HL-60/S4 (cell line): ENCODE measurements around the gene KDM2A.

Experiments used
- in situ Hi-C: fragments of 300-500 bp; cut with MboI; formaldehyde crosslinking; loops from 2 replicates; pipeline ENCODE4 v1.14.3; 2022; ENCODE audit warnings: low sequenced_read_pairs

KDM2A gene

GRCh38 chr11:67118801-67119584 lies at the start of gene KDM2A:
Gene KDM2A, plus strand, starts transcription at chr11:67119263. Its CDS starts 2,054 bp downstream, at chr11:67121317.
- in situ Hi-C loops, result no loop called here

DNA sequence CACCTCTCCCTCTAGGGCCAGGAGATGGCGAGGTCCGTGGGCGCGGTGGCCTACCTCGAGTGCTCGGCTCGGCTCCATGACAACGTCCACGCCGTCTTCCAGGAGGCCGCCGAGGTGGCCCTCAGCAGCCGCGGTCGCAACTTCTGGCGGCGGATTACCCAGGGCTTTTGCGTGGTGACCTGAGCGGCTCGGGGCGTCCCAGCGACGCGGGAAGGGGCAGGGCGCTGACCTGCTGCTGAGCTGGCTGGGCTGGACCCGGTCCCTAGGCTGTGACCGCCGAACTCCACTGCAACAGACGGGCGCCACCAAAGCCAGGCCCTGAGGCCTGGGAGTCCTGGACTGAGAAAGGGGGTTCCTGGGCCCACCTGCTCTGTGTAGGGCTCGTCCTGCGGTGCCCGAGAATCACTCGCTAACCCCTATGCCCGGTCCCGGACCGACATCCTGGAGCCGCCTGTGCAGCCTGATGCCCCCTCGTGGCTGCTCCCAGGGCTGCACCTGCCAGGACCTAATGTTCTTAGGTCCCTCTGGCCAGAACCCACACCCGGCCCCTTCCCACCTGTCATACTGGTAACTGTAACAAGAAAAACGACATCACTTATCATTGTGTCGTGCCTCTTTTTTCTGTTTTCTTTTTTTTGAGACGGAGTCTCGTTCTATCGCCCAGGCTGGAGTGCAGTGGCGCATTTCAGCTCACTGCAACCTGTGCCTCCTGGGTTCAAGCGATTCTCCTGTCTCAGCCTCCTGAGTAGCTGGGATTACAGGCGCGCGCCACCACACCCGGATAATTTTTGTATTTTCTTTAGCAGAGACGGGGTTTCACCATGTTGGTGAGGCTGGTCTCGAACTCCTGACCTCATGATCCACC lies 47.4 kb upstream of the KDM2A start:
- in situ Hi-C loops, result no loop called here

- in situ Hi-C loops, result no loop called here
These were observed 46.8 kb upstream of the KDM2A start for GRCh38 chr11:67072295-67072694.

GRCh38 chr11:67073908-67074307 lies 45.2 kb upstream of the KDM2A start:
- in situ Hi-C loops, result no loop called here

GRCh38 chr11:67076202-67076601 lies 42.9 kb upstream of the KDM2A start:
- in situ Hi-C loops, result no loop called here

GRCh38 chr11:67079065-67079705 lies 39.9 kb upstream of the KDM2A start:
- in situ Hi-C loops, result no loop called here

- in situ Hi-C loops, result loop anchor here (10.0 kb wide), 1 partner anchor 243 kb away; no protein-coding TSS in a partner anchor
These were observed 36.8 kb upstream of the KDM2A start for GRCh38 chr11:67082071-67082791.

DNA sequence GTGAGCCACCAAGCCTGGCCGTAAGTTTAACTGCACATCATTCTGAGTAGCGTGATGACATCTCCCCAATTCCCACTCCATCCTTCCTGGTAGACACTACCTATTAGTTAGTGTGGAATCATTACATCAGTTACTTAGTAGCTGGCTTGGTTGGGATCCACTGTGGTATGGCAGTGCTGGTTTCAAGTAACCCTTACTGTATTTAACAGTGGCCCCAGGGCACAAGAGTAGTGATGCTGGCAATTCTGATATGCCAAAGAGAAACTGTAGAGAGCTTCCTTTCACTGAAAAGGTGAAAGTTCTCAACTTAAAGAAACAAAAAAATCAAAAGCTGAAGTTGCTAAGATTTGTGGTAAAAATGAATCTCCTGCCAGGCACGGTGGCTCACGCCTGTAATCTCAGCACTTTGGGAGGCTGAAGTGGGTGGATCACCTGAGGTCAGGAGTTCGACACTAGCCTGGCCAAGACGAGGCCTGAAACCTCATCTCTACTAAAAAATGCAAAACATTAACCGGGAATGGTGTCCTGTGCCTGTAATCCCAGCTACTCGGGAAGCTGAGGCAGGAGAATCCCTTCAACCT lies 35.2 kb upstream of the KDM2A start:
- in situ Hi-C loops, result loop anchor here (10.0 kb wide), 1 partner anchor 241 kb away; no protein-coding TSS in a partner anchor

- in situ Hi-C loops, result loop anchor here (10.0 kb wide), 1 partner anchor 239 kb away; no protein-coding TSS in a partner anchor
These were observed 33.4 kb upstream of the KDM2A start for GRCh38 chr11:67085617-67086016.

GRCh38 chr11:67090717-67091116 lies 28.3 kb upstream of the KDM2A start:
- in situ Hi-C loops, result no loop called here

DNA sequence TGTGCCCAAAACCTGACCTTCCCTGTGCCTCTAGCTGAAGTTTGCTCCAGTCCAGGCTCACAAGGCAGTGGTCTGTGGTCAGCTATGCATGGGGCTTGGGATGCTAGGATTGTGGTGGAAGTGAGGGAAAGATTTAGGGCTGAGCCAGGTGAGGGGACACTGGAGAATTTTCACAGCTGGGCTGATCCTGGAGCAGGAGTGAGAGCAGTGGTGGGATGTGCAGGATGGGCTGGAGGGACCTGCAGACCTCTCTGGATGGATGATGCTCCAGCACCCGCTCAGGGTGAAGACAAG lies 23.9 kb upstream of the KDM2A start:
- in situ Hi-C loops, result no loop called here

GRCh38 chr11:67098799-67099429 lies 20.1 kb upstream of the KDM2A start:
- in situ Hi-C loops, result no loop called here

DNA sequence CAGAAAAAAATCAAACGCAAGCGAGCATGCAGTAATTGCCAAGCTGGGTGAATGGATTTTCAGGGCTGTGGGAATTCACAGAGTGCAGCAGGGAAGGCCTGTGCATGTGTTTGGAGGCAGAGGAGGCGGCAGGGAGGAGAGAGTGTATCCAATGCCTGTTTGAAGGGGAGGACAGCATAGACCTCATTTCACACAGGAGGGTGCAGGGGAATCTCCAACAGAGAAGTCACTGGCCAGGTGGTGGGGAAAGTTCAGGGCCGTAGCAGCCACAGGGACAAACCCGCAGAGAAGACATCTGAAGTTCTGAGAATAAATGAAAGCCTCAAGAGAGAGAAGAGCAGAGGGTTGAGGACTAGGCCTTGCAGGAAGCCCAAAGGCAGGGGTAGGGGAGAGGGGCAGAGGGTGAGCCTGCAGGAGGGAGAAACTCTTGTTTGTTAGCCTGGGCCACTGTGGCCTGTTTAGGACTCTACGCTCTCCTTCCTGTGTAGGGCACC lies 19.2 kb upstream of the KDM2A start:
- in situ Hi-C loops, result no loop called here

DNA sequence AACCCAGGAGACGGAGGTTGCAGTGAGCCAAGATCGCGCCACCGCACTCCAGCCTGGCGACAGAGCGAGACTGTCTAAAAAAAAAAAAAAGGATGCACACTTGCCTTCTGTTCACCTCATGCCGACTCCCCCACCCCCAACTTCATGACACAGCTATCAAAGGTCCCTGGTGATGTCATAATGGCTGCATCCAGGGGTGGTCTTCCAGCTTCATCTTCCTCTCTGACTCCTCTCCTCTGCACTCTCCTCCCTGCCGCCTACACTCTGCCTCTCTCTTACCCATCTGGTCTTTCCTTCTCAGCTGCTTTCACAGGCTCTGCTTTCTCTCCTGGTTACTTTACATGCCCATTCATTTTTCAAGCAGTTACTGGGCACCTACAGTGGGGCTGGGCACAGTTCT lies 16.4 kb upstream of the KDM2A start:
- in situ Hi-C loops, result no loop called here

DNA sequence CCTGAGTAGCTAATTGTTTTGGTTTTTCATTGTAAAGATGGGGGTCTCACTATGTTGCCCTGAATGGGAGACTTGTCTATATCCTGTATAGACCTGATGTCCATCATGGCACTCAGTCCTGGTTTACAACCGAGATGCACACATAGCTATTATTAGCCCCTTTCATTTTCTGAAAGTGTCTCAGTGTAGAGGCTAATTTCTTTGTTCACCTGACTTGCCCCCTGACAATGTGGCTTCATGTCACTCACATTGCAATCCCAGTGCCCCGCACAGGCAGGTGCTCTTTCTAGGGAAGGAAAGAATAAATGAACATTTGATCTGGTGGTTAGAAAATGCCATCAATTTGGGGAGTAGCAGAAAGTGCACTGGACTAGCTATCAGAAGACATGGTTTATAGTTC lies 13.1 kb upstream of the KDM2A start:
- in situ Hi-C loops, result no loop called here

DNA sequence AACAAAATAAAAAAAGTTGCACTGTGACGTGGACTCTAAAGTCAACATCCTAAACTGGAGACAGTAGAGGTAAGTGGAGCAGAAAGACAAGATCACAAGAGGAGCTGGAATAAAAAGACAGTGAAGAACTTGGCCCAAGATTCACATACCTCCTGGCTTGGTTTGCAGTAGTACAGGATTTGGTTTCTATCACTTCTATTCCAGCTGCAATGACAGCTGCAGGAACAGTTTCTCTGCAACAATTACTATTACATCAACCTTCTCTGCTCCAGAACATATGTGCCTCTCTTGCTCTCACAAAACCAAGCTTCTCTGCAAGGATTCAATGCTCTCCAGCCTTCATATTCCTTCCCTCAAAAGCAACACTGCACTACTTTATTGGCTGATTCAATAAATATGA lies 7.8 kb upstream of the KDM2A start:
- in situ Hi-C loops, result no loop called here

DNA sequence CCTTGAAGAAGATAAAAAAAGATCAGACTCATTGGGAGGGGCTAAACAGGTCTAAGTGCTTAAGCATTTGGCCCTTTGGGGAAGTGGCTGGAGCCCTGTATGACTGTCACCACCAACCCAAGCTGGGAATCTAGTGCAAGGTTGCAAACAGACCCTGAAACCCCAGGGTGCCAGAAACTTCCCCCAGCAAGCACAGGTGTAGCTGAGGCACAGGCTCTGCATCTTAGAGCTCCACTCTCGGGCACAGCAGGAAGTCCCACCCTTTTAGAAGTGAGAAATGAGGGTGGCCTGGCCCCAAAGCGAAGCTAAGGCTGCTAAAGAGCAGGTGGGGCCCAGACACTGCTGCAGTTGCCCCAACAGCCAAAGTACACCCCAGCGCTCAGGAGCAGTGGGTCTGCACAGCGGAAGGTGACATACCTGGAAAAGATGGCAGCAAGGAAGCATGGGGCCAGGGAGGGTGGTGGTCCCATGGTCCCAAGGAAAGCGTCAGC lies 5.8 kb upstream of the KDM2A start:
- in situ Hi-C loops, result no loop called here

DNA sequence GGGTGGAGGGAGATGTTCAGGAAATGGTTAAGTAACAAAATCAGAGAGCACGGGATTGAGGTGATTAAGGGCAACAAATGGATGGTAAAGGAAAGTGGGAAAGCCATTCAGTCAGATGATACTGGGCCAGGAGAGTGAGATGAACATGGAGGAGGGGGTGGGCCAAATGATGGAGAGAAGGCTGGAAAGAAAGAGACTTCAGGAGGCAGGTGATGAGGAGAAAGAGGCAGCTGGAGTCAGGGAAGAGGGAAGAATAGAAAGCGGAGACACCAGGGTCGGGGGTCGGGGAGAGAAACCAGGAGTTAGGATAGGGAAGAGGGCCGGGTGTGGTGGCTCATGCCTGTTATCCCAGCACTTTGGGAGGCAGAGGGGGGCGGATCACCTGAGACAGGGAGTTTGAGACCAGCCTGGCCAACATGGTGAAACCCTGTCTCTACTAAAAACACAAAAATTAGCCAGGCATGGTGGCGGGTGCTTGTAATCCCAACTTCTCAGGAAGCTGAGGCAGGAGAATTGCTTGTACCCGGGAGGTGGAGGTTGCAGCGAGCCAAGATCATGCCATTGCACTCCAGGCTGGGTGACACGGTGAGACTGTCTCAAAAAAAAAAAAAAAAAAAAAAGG lies 4.7 kb upstream of the KDM2A start:
- in situ Hi-C loops, result no loop called here

DNA sequence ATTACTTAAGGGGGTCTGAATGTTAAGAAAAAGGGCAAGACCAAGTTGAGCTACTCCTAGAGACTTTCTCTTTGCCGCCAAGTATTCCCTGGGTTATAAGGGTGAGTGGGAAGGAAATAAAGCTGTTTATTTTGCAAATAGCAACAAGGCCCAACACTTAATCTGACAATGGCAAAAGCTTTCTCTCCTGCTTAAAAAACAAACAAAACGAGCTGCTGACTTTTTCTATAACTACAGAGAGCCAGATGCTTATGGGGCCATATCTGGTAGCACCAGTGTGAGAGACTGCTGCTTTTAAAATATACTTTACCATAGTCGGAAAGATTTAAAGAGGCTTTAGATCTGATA lies 2.3 kb upstream of the KDM2A start:
- in situ Hi-C loops, result no loop called here
